ENCODE measurements around the gene AP2B1. TPM values are rescaled to one million over a fixed set of nuclear protein-coding genes. Genes with fewer than 3 reads are reported as not detected.
A peak's percentile ranks its signal among the peaks of the same experiment; 100 is the strongest.
"Not testable (repeated sequence)": the region's sequence is repeated elsewhere in the genome, so short reads cannot be mapped to it uniquely, and the experiment has no call there.

Gene AP2B1
- polyA plus RNA-seq, 3 donors, result 133 to 145 (median 137) TPM

DNA sequence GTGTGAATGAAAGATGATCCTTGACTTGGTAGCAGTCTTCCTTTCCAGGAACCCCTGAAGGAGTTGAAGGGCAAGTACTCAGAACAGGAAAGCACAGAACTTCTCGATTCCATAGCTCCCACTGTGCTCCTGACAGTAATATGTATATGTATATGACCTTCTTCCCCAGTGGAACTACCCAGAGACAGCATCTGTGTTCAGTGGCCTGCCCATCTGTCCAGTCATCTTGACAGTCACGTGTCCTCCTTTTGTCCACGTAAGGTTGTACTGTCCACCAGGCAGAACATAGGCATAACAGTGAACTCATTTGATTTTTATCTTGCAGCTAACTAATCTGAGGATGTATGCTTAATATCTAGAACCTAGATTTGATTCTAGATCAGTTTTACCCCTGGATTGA is 106.5 kb downstream of the AP2B1 start:
- DNase-seq (ENCODE audit: low read depth in 3 of 3, low spot score in 2 of 3), result no peak

DNA sequence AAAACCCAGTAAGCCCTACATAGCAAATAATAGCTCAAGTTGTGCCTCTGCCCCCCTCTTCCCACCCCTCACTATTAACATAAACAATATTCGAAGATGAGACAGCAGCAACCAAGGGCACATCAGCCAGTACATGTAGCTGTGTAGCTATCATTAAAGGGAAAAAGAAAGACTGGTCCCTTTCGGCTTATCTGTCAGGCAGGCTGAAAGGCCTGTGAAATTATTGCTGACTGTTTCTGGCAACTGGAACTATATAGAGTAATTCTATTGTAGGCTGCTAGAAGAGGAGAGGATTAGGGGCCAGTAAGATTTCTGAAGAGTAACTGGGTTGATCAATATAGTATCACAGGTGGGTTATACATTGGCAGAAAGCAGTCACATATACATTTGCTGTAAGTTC is 107.8 kb downstream of the AP2B1 start:
- DNase-seq (ENCODE audit: low read depth in 3 of 3, low spot score in 2 of 3), result no peak

DNA sequence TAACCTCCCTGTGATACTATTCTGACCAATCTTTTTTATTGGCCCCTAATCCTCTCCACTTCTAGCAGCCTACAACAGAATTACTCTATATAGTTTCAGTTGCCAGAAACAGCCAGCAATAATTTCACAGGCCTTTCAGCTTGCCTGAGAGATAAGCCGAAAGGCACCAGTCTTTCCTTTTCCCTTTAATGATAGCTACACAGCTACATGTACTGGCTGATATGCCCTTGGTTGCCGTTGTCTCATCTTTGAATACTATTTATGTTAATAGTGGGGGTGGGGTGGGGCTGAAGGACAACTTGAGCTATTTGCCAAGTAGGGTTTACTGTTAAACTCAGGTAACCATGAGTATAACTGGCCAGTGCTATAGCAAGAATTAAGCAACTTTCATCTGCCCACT is 108.5 kb downstream of the AP2B1 start:
- no peak for DNase-seq (ENCODE audit: low read depth in 3 of 3, low spot score in 2 of 3)

DNA sequence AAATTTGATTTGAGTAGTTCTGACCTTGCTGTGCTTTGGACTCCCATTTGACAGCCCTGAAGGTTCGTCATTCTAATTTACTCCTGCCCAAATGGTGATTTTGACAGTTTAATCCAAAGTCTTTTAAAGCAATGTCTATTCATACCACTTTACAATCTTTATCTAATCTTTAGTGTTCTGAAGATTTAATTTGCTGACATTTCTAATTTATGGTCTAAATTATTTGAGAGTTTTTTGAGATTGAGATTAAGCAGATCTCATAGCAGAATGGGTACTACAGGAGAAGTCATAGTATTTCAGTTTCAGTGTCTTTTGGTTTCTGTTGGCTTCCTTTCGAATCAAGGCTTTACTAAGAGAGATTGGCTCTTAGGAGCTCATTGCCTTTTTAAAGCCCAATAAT is 111.7 kb downstream of the AP2B1 start:
- DNase-seq (ENCODE audit: low read depth in 3 of 3, low spot score in 2 of 3), result no peak

DNA sequence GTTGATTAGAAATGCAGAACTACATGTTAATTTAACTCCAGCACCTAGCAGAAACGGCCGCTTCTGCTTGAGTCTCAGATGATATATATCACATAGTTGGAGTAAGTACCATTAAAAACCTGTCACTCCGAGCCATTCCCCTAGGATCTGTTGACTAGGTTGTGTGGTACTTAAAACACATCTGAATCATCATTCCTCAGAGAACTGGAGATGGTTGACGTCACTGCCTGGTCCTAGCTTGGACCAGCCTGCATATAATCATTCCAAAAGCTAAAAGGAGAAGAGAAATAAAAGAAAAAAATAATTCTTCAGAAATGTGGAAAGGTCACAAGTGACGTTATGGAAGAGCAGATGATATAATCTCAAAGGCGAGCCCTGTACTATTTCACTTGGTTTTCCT is 113.0 kb downstream of the AP2B1 start:
- no peak for DNase-seq (ENCODE audit: low read depth in 3 of 3, low spot score in 2 of 3)

DNA sequence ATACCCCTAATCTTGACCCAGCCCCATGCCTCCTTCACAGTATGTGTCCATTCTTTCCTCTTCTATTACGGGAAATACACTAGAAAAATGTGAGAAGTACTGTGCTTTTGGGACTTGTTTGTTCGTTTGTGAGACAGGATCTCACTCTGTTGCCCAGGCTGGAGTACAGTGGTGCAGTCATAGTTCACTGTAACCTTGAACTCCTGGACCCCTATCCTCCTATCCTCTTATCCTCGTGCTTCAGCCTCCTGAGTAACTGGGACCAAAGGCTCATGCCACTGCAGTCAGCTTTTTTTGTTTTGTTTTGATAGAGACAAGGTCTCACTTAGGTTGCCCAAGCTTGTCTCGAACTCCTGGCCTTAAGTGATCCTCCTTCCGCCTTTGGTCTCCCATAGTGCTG is 114.4 kb downstream of the AP2B1 start:
- DNase-seq (ENCODE audit: low read depth in 3 of 3, low spot score in 2 of 3), result no peak

DNA sequence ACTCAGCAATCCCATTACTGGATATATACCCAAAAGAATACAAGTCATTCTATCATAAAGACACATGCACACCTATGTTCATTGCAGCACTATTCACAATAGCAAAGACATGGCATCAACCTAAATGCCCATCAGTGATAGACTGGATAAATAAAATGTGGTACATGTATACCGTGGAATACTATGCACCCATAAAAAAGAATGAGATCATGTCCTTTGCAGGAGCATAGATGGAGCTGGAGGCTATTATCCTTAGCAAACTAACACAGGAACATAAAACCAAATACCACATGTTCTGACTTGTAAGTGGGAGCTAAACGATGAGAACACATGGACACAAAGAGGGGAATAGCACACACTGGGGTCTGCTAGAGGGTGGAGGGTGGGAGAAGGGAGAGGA is 116.2 kb downstream of the AP2B1 start:
- DNase-seq (ENCODE audit: low read depth in 3 of 3, low spot score in 2 of 3), result not testable (repeated sequence)

DNA sequence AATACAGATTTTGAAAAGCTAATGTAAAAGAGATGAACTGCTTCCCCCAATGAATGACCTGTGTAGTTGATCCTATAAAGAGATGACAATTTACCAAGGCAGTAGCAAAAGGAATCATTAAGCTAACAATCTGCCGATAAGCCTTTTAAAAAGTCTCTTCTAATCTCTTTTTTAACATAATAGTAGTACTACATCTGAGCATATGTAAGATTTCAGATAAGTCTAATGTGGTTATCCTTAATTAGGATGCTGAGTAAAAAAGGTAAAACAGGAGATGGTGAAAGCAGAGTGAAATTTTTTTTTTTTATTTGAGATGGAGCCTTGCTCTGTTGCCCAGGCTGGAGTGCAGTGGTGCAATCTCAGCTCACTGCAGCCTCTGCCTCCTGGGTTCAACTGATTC is 118.1 kb downstream of the AP2B1 start:
- DNase-seq (ENCODE audit: low read depth in 3 of 3, low spot score in 2 of 3), result no peak

DNA sequence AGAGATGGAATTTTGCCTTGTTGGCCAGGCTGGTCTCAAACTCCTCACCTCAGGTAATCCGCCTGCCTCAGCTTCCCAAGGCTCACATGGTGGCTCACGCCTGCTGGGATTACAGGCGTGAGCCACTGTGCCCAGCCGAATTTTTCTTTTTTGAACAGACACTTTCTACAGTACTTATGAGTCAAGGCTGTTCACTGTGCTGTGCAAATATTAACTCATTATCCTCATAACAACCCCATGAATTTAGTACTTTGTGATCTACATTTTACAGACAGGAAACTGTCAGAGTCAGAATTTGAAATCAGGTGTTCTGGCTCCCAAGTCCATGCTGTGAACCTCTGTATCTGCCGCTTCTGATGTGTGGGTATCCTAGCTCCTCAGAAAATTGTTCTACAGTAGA is 118.6 kb downstream of the AP2B1 start:
- DNase-seq (ENCODE audit: low read depth in 3 of 3, low spot score in 2 of 3), result no peak

DNA sequence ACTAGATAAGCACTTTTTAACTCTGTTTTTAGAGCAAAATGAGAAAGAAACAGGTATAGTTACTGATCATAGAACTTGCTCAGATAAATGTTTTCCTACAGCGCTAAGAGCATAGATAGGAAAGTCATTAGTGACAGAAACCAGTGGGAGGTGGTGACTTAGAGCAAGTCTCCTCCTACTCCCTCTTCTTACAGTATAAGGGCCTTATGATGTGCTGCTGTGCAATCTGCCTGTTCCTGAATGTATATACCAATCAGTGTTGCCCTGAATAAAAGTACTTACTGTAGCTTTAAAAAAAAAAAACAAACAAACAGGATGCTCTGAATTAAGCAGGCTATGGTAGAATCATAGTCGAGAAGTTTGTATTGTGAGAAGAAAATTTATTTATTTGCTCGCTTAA is 121.0 kb downstream of the AP2B1 start:
- no peak for DNase-seq (ENCODE audit: low read depth in 3 of 3, low spot score in 2 of 3)

DNA sequence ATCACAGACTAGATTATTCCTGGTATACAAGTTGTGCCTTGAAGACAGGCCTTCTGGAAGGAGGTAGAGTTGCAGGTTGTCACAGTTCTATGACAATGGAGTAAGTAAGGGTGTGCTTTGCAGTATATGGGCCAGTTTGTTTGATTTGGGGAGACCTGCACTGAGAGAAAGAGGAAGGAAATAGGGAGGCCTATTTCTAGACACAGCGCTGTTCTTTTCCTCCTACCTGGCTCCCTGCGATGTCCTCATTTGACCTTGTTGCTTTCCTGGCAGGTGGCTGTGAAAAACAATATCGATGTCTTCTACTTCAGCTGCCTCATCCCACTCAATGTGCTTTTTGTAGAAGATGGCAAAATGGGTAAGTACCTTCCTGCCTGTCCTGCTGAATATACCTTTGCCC is 121.8 kb downstream of the AP2B1 start:
- no peak for DNase-seq (ENCODE audit: low read depth in 3 of 3, low spot score in 2 of 3)

DNA sequence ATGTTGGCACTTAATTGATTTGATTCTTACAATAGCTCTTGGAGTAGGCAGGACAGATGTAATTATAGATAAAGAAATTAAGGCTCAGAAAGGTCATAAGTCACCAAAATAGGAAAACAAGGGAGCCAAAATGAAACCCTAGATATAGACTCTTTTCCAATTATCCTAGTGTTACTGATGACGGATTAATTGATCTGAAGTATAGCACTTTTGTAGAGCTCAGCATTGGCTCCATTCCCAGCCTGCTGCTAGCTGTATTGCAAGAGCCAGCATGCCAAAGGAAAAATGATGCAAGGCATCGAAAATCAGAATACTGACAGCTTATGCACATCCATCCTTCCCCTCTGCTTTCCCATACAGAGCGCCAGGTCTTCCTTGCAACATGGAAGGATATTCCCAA is 122.8 kb downstream of the AP2B1 start:
- no peak for DNase-seq (ENCODE audit: low read depth in 3 of 3, low spot score in 2 of 3)

DNA sequence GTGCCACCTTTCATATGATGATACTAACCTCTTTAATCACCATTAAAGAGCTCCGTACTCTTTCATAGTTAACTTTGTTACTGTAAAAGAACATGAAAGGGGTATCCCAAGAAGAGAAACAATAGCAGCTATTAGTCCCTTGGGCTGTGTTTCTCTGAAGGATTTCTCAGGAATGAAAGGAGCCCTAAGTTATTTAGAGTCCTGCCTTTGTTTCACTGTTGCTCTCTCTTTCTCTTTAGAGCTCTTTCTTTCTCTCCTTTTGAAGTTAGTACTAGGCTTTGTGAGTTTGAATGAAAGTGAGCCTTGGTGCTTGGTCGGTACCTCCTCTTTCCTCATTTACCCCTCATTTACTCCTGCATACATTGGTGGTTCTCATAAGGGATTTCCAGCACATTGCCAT is 123.8 kb downstream of the AP2B1 start:
- DNase-seq (ENCODE audit: low read depth in 3 of 3, low spot score in 2 of 3), result no peak

DNA sequence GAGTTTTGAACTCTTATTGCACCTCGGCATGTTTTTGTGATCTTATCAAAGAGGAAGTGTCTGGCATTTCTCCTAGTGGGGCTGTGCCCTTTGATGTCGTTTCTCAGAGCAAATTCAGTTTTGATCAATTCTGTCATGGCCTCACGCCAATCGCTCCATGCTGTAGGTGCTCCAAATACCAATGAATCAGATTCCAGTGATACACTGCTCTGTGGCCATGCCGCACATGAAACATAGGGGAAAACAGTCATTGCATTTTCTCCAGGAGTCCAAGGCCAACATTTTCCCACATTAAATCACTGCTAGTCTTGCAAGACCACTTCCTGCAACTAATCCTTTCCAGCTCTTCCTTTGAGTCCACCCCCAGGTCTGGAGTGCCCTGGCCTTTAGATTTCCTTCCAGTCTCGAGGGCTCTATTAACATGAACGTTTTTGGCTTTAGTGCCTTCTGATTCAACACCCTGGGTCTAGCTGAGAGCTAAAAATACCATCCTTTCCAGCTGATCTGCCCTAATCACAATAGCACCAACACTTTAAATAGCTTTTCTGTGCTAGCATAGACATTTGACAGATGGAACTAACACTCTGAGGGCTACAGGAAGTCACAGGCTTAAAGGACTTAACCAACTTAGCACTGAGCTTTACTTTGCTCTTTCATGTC is 126.1 kb downstream of the AP2B1 start:
- DNase-seq (ENCODE audit: low read depth in 3 of 3, low spot score in 2 of 3), result peak in 1 of 3 donors; percentile 56

DNA sequence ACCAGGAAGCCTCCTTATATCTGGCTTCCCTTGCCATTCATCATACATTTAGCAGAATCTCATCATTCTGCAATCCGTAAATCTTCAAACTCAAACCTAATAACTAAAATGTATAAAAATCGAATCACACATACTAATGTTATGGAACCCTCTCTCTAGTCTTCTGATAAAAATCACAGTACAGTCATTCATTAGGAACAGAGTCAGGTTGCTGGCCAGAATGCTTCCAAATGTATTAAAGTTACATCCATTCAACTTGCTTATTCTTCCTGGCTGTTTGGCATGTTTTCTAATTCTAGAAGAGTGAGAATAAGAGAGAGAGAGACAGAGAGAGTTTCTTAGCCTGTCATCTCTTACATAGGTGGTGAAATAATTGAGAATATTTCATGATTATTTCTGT is 127.9 kb downstream of the AP2B1 start:
- no peak for DNase-seq (ENCODE audit: low read depth in 3 of 3, low spot score in 2 of 3)

DNA sequence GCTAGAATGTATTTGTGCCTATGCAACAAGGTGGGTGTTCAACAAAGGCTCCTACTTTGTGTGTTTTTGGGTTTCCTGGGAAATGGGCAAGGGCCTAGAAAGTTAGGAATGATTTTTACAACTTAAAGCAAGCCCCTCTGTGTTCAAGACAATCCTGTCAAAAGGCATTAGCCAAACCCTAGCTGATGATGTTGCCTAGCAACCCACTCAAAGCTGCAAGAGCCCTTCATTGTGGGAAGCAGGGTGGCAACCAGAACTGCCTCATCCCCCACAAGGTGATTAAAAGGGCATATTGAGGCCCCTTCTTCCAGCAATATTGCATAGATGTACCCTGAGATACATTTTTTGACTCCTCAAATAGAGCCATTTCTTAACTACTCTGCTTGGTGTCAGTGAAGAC is 128.3 kb downstream of the AP2B1 start:
- DNase-seq (ENCODE audit: low read depth in 3 of 3, low spot score in 2 of 3), result no peak

DNA sequence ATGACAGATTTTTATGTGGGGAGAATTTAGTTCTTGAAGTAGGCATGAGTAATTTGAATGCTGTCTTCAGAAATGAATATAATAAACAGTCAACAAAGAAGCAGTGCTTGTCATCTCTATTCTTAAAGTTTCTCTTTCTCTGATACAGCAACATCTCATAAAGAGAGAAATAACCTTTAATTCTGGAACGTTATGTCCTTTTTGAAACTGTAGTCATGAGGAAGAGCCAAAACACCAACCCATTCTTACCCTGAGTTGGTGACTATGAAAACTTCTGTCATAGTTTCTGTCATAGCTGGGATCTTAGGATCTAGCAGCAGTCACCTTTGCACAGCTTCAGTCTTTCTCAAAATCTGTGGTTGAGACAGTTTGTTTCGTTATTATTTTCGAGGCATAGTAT is 129.1 kb downstream of the AP2B1 start:
- no peak for DNase-seq (ENCODE audit: low read depth in 3 of 3, low spot score in 2 of 3)

DNA sequence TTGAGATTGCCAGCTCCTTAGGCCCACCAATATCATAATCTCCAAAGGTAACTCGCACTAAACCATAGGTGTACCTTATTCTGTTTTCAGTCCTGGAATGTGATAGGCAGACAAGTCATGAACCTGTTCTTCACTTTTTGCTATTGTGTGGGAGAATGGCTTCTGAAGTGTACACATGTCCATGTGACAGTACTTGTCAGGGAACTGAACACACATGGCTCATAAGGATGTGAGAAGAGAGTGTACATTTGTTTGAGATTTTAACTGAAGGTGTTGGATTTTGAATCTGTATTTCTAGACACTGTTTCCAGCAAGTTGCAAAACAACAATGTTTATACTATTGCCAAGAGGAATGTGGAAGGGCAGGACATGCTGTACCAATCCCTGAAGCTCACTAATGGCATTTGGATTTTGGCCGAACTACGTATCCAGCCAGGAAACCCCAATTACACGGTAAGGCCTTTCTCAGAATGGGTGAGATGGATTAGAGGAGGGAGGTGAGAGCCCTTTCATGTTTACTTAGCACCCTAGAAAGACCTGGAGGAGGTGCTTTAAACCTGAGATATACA is 129.9 kb downstream of the AP2B1 start:
- DNase-seq (ENCODE audit: low read depth in 3 of 3, low spot score in 2 of 3), result no peak

DNA sequence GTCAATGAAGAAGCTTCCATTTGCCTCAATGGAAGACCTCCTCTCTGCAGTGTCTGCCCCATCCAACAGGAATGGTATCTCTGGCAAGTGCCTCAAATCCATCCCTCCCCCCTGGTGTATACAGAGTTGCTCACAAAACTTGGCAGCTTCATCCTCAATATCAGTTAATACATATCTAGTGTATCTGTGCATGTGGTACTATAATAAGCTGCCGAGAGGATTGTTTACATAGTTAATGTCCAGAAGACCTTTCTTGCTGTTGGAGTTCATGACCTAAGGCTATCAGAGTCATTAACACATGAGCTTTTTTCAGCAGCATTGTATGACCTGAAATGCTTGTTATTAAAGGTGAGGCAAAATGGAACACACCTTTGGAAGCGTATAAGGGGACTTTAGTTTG is 130.4 kb downstream of the AP2B1 start:
- DNase-seq (ENCODE audit: low read depth in 3 of 3, low spot score in 2 of 3), result no peak

DNA sequence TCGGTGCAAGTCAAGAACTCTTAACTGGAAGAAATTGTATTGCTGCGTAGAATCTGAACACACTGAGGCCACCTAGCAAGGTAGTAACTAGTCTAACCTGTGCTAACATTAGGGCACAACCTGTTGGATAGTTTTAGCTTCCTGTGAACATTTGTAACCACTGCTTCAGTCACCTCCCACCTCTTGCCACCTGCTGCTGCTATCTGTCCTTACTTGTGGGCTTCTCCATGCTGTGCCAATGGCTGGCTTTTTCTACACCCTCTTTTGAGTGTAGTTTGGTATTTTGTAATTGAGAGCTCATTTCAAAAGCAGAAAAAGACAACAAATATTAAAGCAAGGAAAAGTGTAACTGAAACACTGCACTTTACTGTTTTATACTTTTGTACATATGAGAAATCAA is 136.6 kb downstream of the AP2B1 start:
- DNase-seq (ENCODE audit: low read depth in 3 of 3, low spot score in 2 of 3), result no peak

DNA sequence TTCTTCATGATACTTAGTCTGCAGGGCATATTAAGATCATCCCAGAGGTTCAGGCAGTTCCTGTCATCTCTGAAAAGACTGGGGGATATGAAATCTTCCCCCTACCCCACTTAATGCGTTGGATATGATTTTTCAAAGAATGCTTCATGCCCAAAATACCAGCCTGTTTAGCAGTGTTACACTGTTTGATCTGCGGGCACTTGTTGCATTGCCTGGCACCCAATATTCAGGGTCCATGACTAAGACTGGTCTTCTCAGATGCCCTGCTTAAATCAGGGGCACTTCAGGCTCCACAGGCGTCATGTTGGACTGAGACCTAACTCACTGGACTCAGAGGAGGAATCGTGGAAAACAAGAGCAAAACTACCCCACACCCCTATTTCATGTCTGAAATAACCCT is 137.9 kb downstream of the AP2B1 start:
- DNase-seq (ENCODE audit: low read depth in 3 of 3, low spot score in 2 of 3), result no peak

DNA sequence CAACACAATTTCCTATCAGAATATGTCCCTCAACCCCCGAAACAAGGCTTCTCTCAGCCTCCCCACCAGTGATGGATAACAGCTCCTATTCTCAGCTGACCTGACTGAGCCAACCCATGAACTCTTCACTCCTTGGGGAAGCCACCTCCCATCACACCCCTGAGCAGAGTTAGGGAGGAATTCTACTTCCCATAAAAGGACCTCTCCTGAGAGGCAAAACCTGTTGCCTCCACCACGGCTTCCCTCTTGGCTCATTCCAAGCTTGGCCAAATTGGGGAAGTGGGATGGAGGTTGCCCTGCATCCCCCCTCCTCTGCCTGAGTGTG is 138.6 kb downstream of the AP2B1 start:
- DNase-seq (ENCODE audit: low read depth in 3 of 3, low spot score in 2 of 3), result no peak
